Measurements from ENCODE around the gene BCL3. TPM values are rescaled to one million over a fixed set of nuclear protein-coding genes. Genes with fewer than 3 reads are reported as not detected.

Gene BCL3
- total RNA-seq, 1 experiment from 2014 or later, result 2.2 TPM

DNA sequence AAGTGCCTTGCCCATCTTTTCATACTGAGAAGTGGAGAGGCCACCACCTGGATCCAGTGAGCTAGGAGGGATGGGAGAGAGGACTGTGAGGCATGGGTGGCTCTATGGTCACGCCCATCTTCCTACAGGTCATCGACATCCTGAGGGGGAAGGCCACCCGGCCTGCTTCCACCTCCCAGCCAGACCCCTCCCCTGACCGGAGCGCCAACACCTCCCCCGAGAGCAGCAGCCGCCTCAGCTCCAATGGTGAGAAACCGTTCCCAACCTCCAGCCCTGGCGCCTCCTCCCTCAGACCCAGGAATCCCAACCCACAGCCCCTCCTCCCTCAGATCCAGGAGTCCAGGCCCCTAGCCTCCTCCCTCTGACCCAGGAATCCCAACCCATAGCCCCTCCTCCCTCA is 10.1 kb downstream of the BCL3 start:
- Histone ChIP-seq H4K5ac (ENCODE audit: insufficient read length, low read depth, low read length) (no peak overlapping the region), H3K14ac (ENCODE audit: insufficient read depth, low read length) (no peak overlapping the region), H3K18ac (ENCODE audit: insufficient read length, low read depth, low read length) (no peak overlapping the region), H2BK5ac (ENCODE audit: insufficient read length, low read length) (no peak overlapping the region), H3K79me1 (ENCODE audit: insufficient read depth, low read depth, low read length, poor library complexity, severe bottlenecking) (no peaks in the 10 kb centered on the region), H4K8ac (replicated peaks; ENCODE audit: insufficient read length, low read depth, low read length) (no peak overlapping the region), H4K91ac (ENCODE audit: insufficient read length, low read depth, low read length) (no peak overlapping the region), H3K9ac (ENCODE audit: extremely low read depth, insufficient read length, low read length) (no peak overlapping the region), H3T11ph (ENCODE audit: low read length) (no peak overlapping the region), H3K56ac (ENCODE audit: insufficient read length, low read depth, low read length) (no peak overlapping the region), H3K4me1 (ENCODE audit: insufficient read depth, low read length) (no peaks in the 10 kb centered on the region), H2BK15ac (ENCODE audit: low read depth, low read length) (no peak overlapping the region), H2BK20ac (ENCODE audit: low read depth, low read length, poor library complexity, severe bottlenecking) (no peak overlapping the region), H2AK5ac (ENCODE audit: insufficient read length, low read length) (no peak overlapping the region), H4K20me1 (ENCODE audit: control insufficient read depth, insufficient read depth, insufficient read length) (no peaks in the 10 kb centered on the region), H2AFZ (ENCODE audit: low read length) (no peak overlapping the region), H3K27ac (ENCODE audit: insufficient read length, low read depth, low read length) (no peak overlapping the region), H2BK120ac (ENCODE audit: low read depth, low read length, poor library complexity, severe bottlenecking) (no peak overlapping the region), H3K23ac (ENCODE audit: insufficient read length, low read depth, low read length) (no peak overlapping the region), H2BK12ac (ENCODE audit: insufficient read length, low read depth, low read length) (no peak overlapping the region), H3K4me2 (ENCODE audit: insufficient read depth, insufficient read length, low read length) (peak overlapping the region; percentile 55), H3K27me3 (ENCODE audit: insufficient read depth, low read length) (peaks cover 28% of the 10 kb centered on the region), H3K4ac (ENCODE audit: low read depth, low read length) (no peak overlapping the region), H3K79me2 (ENCODE audit: insufficient read depth, low read length) (no peaks in the 10 kb centered on the region), H3K23me2 (ENCODE audit: insufficient read length, low read depth, low read length, poor library complexity, severe bottlenecking) (peaks cover 21% of the 10 kb centered on the region), H3K9me3 (ENCODE audit: control insufficient read depth, low read depth, low read length) (no peaks in the 10 kb centered on the region)
- DNase-seq, result peak; percentile 89
- WGBS (ENCODE audit: extremely low coverage, insufficient read length, low lambda C conversion rate), result no CpG with 5 or more reads among the region's 9 CpGs
- H3K4me1 Mint-ChIP-seq, result peaks cover 22 to 37% of the 10 kb centered on the region in 2 experiments
- no peaks in the 10 kb centered on the region; a peak in 1 of 7 replicates for H3K36me3 Mint-ChIP-seq (ENCODE audit: insufficient read depth in 1 of 3, low read depth in 3 of 3)
- no peaks in the 10 kb centered on the region; a peak in 1 of 5 replicates for H3K9me3 Mint-ChIP-seq
- H3K4me3 Mint-ChIP-seq, result peak overlapping the region; percentile 72 to 90
- no peak overlapping the region; a peak in 2 of 7 replicates for H3K27ac Mint-ChIP-seq
- TF ChIP-seq, protein P1, sequence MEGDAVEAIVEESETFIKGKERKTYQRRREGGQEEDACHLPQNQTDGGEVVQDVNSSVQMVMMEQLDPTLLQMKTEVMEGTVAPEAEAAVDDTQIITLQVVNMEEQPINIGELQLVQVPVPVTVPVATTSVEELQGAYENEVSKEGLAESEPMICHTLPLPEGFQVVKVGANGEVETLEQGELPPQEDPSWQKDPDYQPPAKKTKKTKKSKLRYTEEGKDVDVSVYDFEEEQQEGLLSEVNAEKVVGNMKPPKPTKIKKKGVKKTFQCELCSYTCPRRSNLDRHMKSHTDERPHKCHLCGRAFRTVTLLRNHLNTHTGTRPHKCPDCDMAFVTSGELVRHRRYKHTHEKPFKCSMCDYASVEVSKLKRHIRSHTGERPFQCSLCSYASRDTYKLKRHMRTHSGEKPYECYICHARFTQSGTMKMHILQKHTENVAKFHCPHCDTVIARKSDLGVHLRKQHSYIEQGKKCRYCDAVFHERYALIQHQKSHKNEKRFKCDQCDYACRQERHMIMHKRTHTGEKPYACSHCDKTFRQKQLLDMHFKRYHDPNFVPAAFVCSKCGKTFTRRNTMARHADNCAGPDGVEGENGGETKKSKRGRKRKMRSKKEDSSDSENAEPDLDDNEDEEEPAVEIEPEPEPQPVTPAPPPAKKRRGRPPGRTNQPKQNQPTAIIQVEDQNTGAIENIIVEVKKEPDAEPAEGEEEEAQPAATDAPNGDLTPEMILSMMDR (conservative IDR thresholded peaks at IDR 0.05), result no peak
- H3K27me3 Mint-ChIP-seq (ENCODE audit: low read depth), result peaks cover 72% of the 10 kb centered on the region

Measured in H9 (cell line).